ENCODE results near the gene MYBPC1.

Gene MYBPC1

DNA sequence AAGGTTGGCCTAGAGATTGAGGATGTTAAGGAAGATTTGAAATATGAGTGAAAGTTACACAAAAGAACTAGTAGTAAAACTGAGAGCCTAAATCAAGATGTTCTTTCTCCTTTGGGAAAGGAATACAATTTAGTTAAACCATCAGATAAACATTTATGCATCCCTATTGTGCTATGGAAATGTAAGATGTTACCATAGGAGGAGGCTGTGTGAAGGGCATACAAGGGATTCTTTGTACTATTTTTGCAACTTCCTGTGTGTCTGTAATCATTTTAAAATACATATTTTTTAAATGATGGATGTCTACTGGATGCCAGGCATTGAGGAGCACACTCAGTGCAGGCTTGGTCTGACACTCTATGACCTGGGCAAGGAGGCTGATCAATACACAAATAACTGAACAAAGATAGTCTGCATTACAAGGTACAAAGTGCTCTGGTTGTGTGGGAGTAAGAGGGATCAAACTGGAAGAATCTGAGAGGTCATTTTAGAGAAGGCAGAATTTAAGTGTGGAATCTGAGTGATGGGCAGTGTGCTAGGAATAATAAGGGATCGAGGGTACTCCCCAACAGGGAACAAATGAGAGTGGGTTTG is 96.8 kb downstream of the MYBPC1 start:
- H3K36me3 ChIP-seq (ENCODE audit: control insufficient read depth in 2 of 2, insufficient read depth in 1 of 2, low read length in 2 of 2), result no peaks in the 10 kb centered on the region
- CTCF ChIA-PET, result no interaction called here
- H3K4me3 ChIP-seq (ENCODE audit: low read depth, low read length), result no peak overlapping the region
- H3K4me1 ChIP-seq (ENCODE audit: control insufficient read depth, insufficient read depth, low read length), result no peaks in the 10 kb centered on the region
- TF ChIP-seq ZSCAN23 (tag by site-specific recombination; IDR thresholded peaks at IDR 0.05), result no peak
- no peak for TF ChIP-seq ZNF76 (tag by site-specific recombination; IDR thresholded peaks at IDR 0.05; ENCODE audit: borderline replicate concordance, low read depth)
- TF ChIP-seq ZFP41 (tag by site-specific recombination; IDR thresholded peaks at IDR 0.05; ENCODE audit: borderline replicate concordance), result no peak
- no peak for TF ChIP-seq ZBTB1 (tag by site-specific recombination; IDR thresholded peaks at IDR 0.05)
- TF ChIP-seq GLI2 (tag by site-specific recombination; IDR thresholded peaks at IDR 0.05; ENCODE audit: borderline replicate concordance, low read depth), result no peak
- TF ChIP-seq, protein P1, sequence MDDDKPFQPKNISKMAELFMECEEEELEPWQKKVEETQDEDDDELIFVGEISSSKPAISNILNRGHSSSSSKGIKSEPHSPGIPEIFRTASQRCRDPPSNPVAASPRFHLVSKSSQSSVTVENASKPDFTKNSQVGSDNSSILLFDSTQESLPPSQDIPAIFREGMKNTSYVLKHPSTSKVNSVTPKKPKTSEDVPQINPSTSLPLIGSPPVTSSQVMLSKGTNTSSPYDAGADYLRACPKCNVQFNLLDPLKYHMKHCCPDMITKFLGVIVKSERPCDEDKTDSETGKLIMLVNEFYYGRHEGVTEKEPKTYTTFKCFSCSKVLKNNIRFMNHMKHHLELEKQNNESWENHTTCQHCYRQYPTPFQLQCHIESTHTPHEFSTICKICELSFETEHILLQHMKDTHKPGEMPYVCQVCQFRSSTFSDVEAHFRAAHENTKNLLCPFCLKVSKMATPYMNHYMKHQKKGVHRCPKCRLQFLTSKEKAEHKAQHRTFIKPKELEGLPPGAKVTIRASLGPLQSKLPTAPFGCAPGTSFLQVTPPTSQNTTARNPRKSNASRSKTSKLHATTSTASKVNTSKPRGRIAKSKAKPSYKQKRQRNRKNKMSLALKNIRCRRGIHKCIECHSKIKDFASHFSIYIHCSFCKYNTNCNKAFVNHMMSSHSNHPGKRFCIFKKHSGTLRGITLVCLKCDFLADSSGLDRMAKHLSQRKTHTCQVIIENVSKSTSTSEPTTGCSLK (tag by site-specific recombination; IDR thresholded peaks at IDR 0.05), result no peak
- TF ChIP-seq GLIS2 (tag by site-specific recombination; IDR thresholded peaks at IDR 0.05), result no peak
- TF ChIP-seq ZNF513 (tag by site-specific recombination; IDR thresholded peaks at IDR 0.05), result no peak
- no peak for TF ChIP-seq ZEB2 (tag by site-specific recombination; IDR thresholded peaks at IDR 0.05)
- no peak overlapping the region for H3K27ac ChIP-seq (ENCODE audit: extremely low read depth, low read depth, low read length)
- no peaks in the 10 kb centered on the region for H3K9me3 ChIP-seq (ENCODE audit: control insufficient read depth, insufficient read depth, low read depth, low read length)
- POLR2A ChIA-PET, result no interaction called here

- no peak for TF ChIP-seq ZFP3 (tag by site-specific recombination; IDR thresholded peaks at IDR 0.05; ENCODE audit: low read depth)
- peak; percentile 24 for TF ChIP-seq SETDB1 (IDR thresholded peaks at IDR 0.05; ENCODE audit: insufficient read length, low read length)
- no peaks in the 10 kb centered on the region for H3K4me1 ChIP-seq (ENCODE audit: control insufficient read depth, insufficient read depth, low read length)
- no peak overlapping the region for H3K27ac ChIP-seq (ENCODE audit: extremely low read depth, low read depth, low read length)
- H3K36me3 ChIP-seq (ENCODE audit: control insufficient read depth in 2 of 2, insufficient read depth in 1 of 2, low read length in 2 of 2), result no peaks in the 10 kb centered on the region
- ChIA-PET POLR2A (no interaction called here), CTCF (interaction anchor here (0.8 kb wide), 1 partner anchor 25 kb away, joined by 3 read pairs; no protein-coding TSS in a partner anchor)
- H3K9me3 ChIP-seq (ENCODE audit: control insufficient read depth, insufficient read depth, low read depth, low read length), result no peaks in the 10 kb centered on the region
- H3K4me3 ChIP-seq (ENCODE audit: low read depth, low read length), result no peak overlapping the region
Measured at GRCh38 chr12:101694297-101694848, 99.6 kb downstream of the MYBPC1 start.

DNA sequence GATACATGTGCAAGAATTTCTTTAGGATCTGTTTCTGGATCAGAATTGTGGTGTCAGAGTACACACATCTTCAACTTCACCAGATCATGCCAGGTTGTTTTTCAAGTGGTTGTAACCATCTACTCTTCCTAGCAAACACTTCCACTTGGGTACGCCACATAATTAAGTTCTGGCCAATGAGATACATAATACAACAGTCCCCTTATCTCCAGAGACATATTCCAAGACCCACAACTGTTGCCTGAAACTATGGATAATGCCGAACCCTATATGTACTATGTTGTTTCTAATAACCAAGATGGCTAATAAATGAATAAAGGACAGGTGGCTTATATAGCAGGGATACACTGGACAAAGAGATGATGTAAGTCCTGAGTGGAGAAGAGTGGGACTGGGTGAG is 100.2 kb downstream of the MYBPC1 start:
- ChIA-PET CTCF (no interaction called here), POLR2A (no interaction called here)
- no peak overlapping the region for H3K4me3 ChIP-seq (ENCODE audit: low read depth, low read length)
- no peak overlapping the region for H3K27ac ChIP-seq (ENCODE audit: extremely low read depth, low read depth, low read length)
- TF ChIP-seq MZF1 (tag by site-specific recombination; IDR thresholded peaks at IDR 0.05; ENCODE audit: borderline replicate concordance) (no peak), ZNF561 (tag by site-specific recombination; IDR thresholded peaks at IDR 0.05; ENCODE audit: borderline replicate concordance) (no peak), KLF17 (tag by site-specific recombination; IDR thresholded peaks at IDR 0.05) (no peak), ZNF211 (tag by site-specific recombination; IDR thresholded peaks at IDR 0.05; ENCODE audit: low read depth) (no peak), RBAK (tag by site-specific recombination; IDR thresholded peaks at IDR 0.05) (no peak), SCRT2 (tag by site-specific recombination; IDR thresholded peaks at IDR 0.05) (no peak), ZNF416 (tag by site-specific recombination; IDR thresholded peaks at IDR 0.05) (no peak)
- no peaks in the 10 kb centered on the region for H3K36me3 ChIP-seq (ENCODE audit: control insufficient read depth in 2 of 2, insufficient read depth in 1 of 2, low read length in 2 of 2)
- H3K4me1 ChIP-seq (ENCODE audit: control insufficient read depth, insufficient read depth, low read length), result 0 out of 2 replicates have a peak, but pooled peaks cover 4% of the 10 kb centered on the region
- H3K9me3 ChIP-seq (ENCODE audit: control insufficient read depth, insufficient read depth, low read depth, low read length), result no peaks in the 10 kb centered on the region

Data from HEK293 (cell line).